NCI-H82 (cell line): ENCODE results near the gene STS.
A peak's percentile ranks its signal among the peaks of the same experiment; 100 is the strongest.
"Not testable (repeated sequence)": the region's sequence is repeated elsewhere in the genome, so short reads cannot be mapped to it uniquely, and the experiment has no call there.

ENCODE experiments used
- DNase-seq: peaks from one replicate; lab custom pipeline; 2025; lab: John Stamatoyannopoulos, UW

STS gene

GRCh38 chrX:7139202-7140081, 8.1 kb upstream of the STS start:
- no peak for DNase-seq

GRCh38 chrX:7143076-7143475, 4.4 kb upstream of the STS start:
- DNase-seq = no peak

GRCh38 chrX:7143941-7144525, 3.5 kb upstream of the STS start:
- DNase-seq = no peak

GRCh38 chrX:7145454-7145853, 2.1 kb upstream of the STS start:
- DNase-seq = no peak

- no peak for DNase-seq
Measured at GRCh38 chrX:7146020-7146702, 1.4 kb upstream of the STS start.

GRCh38 chrX:7146703-7147412, 654 bp upstream of the STS start:
- peak; percentile 79 for DNase-seq

- DNase-seq = peak; percentile 90
Measured at GRCh38 chrX:7147978-7148854, 704 bp downstream of the STS start, which contains the start of gene PUDP. TSS of gene PUDP (minus strand) at chrX:7148153. CDS start at chrX:7148113, 40 bp downstream.

GRCh38 chrX:7149411-7149810, 1.9 kb downstream of the STS start:
- DNase-seq = peak; percentile 13

- DNase-seq = no peak
Measured at GRCh38 chrX:7153231-7153630, 5.7 kb downstream of the STS start.

GRCh38 chrX:7154041-7154597, 6.6 kb downstream of the STS start:
- DNase-seq = no peak

GRCh38 chrX:7155163-7155562, 7.7 kb downstream of the STS start:
- DNase-seq = no peak

- DNase-seq = no peak
Measured at GRCh38 chrX:7156879-7157278, 9.4 kb downstream of the STS start.

GRCh38 chrX:7158468-7158990, 11.0 kb downstream of the STS start:
- no peak for DNase-seq

- no peak for DNase-seq
Measured at GRCh38 chrX:7159149-7159861, 11.8 kb downstream of the STS start.

- no peak for DNase-seq
Measured at GRCh38 chrX:7163146-7163677, 15.7 kb downstream of the STS start.

- peak; percentile 5 for DNase-seq
Measured at GRCh38 chrX:7164174-7164573, 16.7 kb downstream of the STS start.

- no peak for DNase-seq
Measured at GRCh38 chrX:7168371-7168770, 20.9 kb downstream of the STS start.

GRCh38 chrX:7169627-7170026, 22.1 kb downstream of the STS start:
- DNase-seq = no peak

GRCh38 chrX:7170898-7171297, 23.4 kb downstream of the STS start:
- DNase-seq = peak; percentile 17

- not testable (repeated sequence) for DNase-seq
Measured at GRCh38 chrX:7178859-7179258, 31.3 kb downstream of the STS start.
